GM12873 (cell line): ENCODE data around the gene HIRA.

ENCODE experiments used
- CTCF ChIP-seq: IDR thresholded peaks from 2 replicates; pipeline ENCODE4 v1.5.1; 2012; ENCODE audit warnings: low read depth, mild to moderate bottlenecking, moderate library complexity, low read length, control low read depth; ENCODE audit not compliant: insufficient read depth; ENCODE audit errors: missing control alignments

HIRA gene

GRCh38 chr22:19321757-19322156 is 109.8 kb downstream of the HIRA start:
- no peak for TF ChIP-seq CTCF

- no peak for TF ChIP-seq CTCF
Measured at GRCh38 chr22:19319281-19319680, 112.3 kb downstream of the HIRA start.

GRCh38 chr22:19317865-19318264 is 113.7 kb downstream of the HIRA start:
- no peak for TF ChIP-seq CTCF

- TF ChIP-seq CTCF: no peak
Measured at GRCh38 chr22:19307872-19308271, 123.7 kb downstream of the HIRA start.

- no peak for TF ChIP-seq CTCF
Measured at GRCh38 chr22:19304547-19304946, 127.0 kb downstream of the HIRA start.

- no peak for TF ChIP-seq CTCF
Measured at GRCh38 chr22:19303785-19304184, 127.7 kb downstream of the HIRA start.

- TF ChIP-seq CTCF: no peak
Measured at GRCh38 chr22:19295733-19296132, 135.8 kb downstream of the HIRA start.
